IMR-90 (cell line): Measurements from ENCODE around the gene ZBTB22. TPM values are rescaled to one million over a fixed set of nuclear protein-coding genes. Genes with fewer than 3 reads are reported as not detected.
A peak's percentile ranks its signal among the peaks of the same experiment; 100 is the strongest.

Source experiments
- ATAC-seq: fragments of 200-7000 bp; cut with Tn5 transposase; 2 replicates; pipeline ENCODE4 v1.9.1; 2020; ENCODE audit warnings: low read depth, mild to moderate bottlenecking, moderate library complexity
- BruUV-seq: library from RNA; stranded (reverse); fragments of 400-500 nt; replicated peaks from 2 replicates; lab custom pipeline; 2021; lab: Mats Ljungman, UMichigan
- CTCF ChIA-PET: fragments of 300-600 bp; formaldehyde crosslinking; extraction: SDS; loops from one replicate; lab custom pipeline; 2021; ENCODE audit warnings: antibody characterized with exemption; lab: Yijun Ruan, JAX
- POLR2A ChIA-PET: fragments of 300-600 bp; sonication (Branson Sonifier 250); formaldehyde crosslinking; loops from one replicate; lab custom pipeline; 2022; ENCODE audit warnings: antibody characterized with exemption; ENCODE audit not compliant: unreplicated experiment; lab: Charles Lee
- DNase-seq: peaks from one replicate; pipeline ENCODE4 v3.0.0; 2013
- H2AFZ ChIP-seq: replicated peaks from 2 replicates; pipeline ENCODE3; 2013; ENCODE audit warnings: low read length, mild to moderate bottlenecking; ENCODE audit not compliant: poor library complexity
- H2AK5ac ChIP-seq: 2 replicates; pipeline ENCODE4 v1.6.1; 2013; ENCODE audit warnings: low read depth, low read length, inconsistent platforms
- H2AK9ac ChIP-seq: replicated peaks from 2 replicates; pipeline ENCODE3; 2013; ENCODE audit warnings: mild to moderate bottlenecking, low read depth, low read length, moderate library complexity; ENCODE audit not compliant: poor library complexity
- H2BK120ac ChIP-seq: 2 replicates; pipeline ENCODE4 v1.6.1; 2013; ENCODE audit warnings: low read depth, low read length, inconsistent platforms
- H2BK15ac ChIP-seq: 3 replicates; pipeline ENCODE4 v1.6.1; 2013; ENCODE audit warnings: low read depth, low read length, inconsistent platforms
- H2BK20ac ChIP-seq: 2 replicates; pipeline ENCODE4 v1.6.1; 2013; ENCODE audit warnings: low read depth, mild to moderate bottlenecking, inconsistent platforms, low read length, moderate library complexity
- H2BK5ac ChIP-seq: 2 replicates; pipeline ENCODE4 v1.6.1; 2013; ENCODE audit warnings: mild to moderate bottlenecking, low read depth, low read length, inconsistent platforms; ENCODE audit not compliant: poor library complexity, severe bottlenecking
- H3K14ac ChIP-seq: replicated peaks from 2 replicates; pipeline ENCODE4 v1.6.1; 2013; ENCODE audit warnings: low read depth, low read length, inconsistent platforms
- H3K18ac ChIP-seq: 2 replicates; pipeline ENCODE4 v1.6.1; 2013; ENCODE audit warnings: low read depth, low read length, control low read depth
- H3K23ac ChIP-seq: 2 replicates; pipeline ENCODE4 v1.6.1; 2013; ENCODE audit warnings: low read depth, low read length, inconsistent platforms
- H3K27ac ChIP-seq: 2 replicates; pipeline ENCODE4 v1.5.1; 2013; ENCODE audit warnings: mild to moderate bottlenecking, control low read depth, low read length; ENCODE audit not compliant: insufficient read depth
- H3K27me3 ChIP-seq: 2 replicates; pipeline ENCODE4 v1.6.1; 2013; ENCODE audit warnings: low read length; ENCODE audit not compliant: control insufficient read depth, insufficient read depth
- H3K36me3 ChIP-seq: 2 replicates; pipeline ENCODE4 v1.6.1; 2013; ENCODE audit warnings: low read length, mixed read lengths; ENCODE audit not compliant: control insufficient read depth, insufficient read depth
- H3K4ac ChIP-seq: 2 replicates; pipeline ENCODE4 v1.6.1; 2013; ENCODE audit warnings: low read depth, low read length, inconsistent platforms
- H3K4me1 ChIP-seq: 2 replicates; pipeline ENCODE4 v1.6.1; 2013; ENCODE audit warnings: low read length, mixed read lengths; ENCODE audit not compliant: control insufficient read depth, insufficient read depth
- H3K4me2 ChIP-seq: 2 replicates; pipeline ENCODE4 v1.6.1; 2013; ENCODE audit warnings: low read depth, mild to moderate bottlenecking, control low read depth, low read length, moderate library complexity
- H3K4me3 ChIP-seq: 2 replicates; pipeline ENCODE4 v1.5.1; 2013; ENCODE audit warnings: low read depth, mild to moderate bottlenecking, control low read depth, low read length, moderate library complexity; ENCODE audit not compliant: insufficient read depth
- H3K56ac ChIP-seq: 2 replicates; pipeline ENCODE4 v1.6.1; 2013; ENCODE audit warnings: low read length, inconsistent platforms; ENCODE audit not compliant: insufficient read depth; ENCODE audit errors: extremely low read depth
- H3K79me1 ChIP-seq, 2 experiments: 2 replicates each; pipeline ENCODE4 v1.6.1; 2013; ENCODE audit warnings: low read length in 2 of 2, inconsistent platforms in 1 of 2, low read depth in 1 of 2
- H3K9ac ChIP-seq: 2 replicates; pipeline ENCODE4 v1.6.1; 2013; ENCODE audit warnings: low read depth, low read length, control low read depth
- H3K9me1 ChIP-seq: 2 replicates; pipeline ENCODE4 v1.6.1; 2013; ENCODE audit warnings: low read length, inconsistent platforms; ENCODE audit not compliant: insufficient read depth
- H3K9me3 ChIP-seq: 2 replicates; pipeline ENCODE4 v1.6.1; 2013; ENCODE audit warnings: low read length; ENCODE audit not compliant: control insufficient read depth, insufficient read depth
- H4K20me1 ChIP-seq: 2 replicates; pipeline ENCODE4 v1.6.1; 2013; ENCODE audit warnings: low read length, inconsistent platforms; ENCODE audit not compliant: insufficient read depth
- H4K5ac ChIP-seq: 2 replicates; pipeline ENCODE4 v1.6.1; 2013; ENCODE audit warnings: mild to moderate bottlenecking, low read depth, low read length, control low read depth
- H4K8ac ChIP-seq, 2 experiments: 2 replicates each; pipeline ENCODE4 v1.6.1; 2013; ENCODE audit warnings: low read depth in 2 of 2, low read length in 2 of 2, control low read depth in 1 of 2, inconsistent platforms in 1 of 2
- H4K91ac ChIP-seq: 2 replicates; pipeline ENCODE4 v1.6.1; 2013; ENCODE audit warnings: low read depth, low read length, inconsistent platforms; ENCODE audit not compliant: insufficient read depth
- BHLHE40 ChIP-seq: fragments of 150-350 bp; IDR thresholded peaks from 2 replicates; pipeline ENCODE4 v1.6.1; 2016; ENCODE audit warnings: mild to moderate bottlenecking, low read depth, low read length
- CEBPB ChIP-seq: IDR thresholded peaks from 2 replicates; pipeline ENCODE4 v1.6.1; 2012; ENCODE audit warnings: low read depth, low read length, improper control_type of control experiment
- CHD1 ChIP-seq: IDR thresholded peaks from 2 replicates; pipeline ENCODE4 v1.6.1; 2012; ENCODE audit warnings: low read depth, low read length, improper control_type of control experiment
- CTCF ChIP-seq: conservative IDR thresholded peaks from 2 replicates; pipeline ENCODE4 v1.5.1; 2012; ENCODE audit warnings: mild to moderate bottlenecking, low read depth, low read length, improper control_type of control experiment
- ELK1 ChIP-seq: fragments of 150-350 bp; IDR thresholded peaks from 2 replicates; pipeline ENCODE4 v1.6.1; 2016; ENCODE audit warnings: low read depth, mild to moderate bottlenecking, low read length, moderate library complexity, borderline replicate concordance
- FOS ChIP-seq: fragments of 150-350 bp; IDR thresholded peaks from 2 replicates; pipeline ENCODE4 v1.6.1; 2016; ENCODE audit warnings: low read depth, low read length
- MAFK ChIP-seq: IDR thresholded peaks from 2 replicates; pipeline ENCODE4 v1.6.1; 2012; ENCODE audit warnings: low read depth, low read length, improper control_type of control experiment
- MXI1 ChIP-seq: IDR thresholded peaks from 2 replicates; pipeline ENCODE4 v1.6.1; 2012; ENCODE audit warnings: low read depth, mild to moderate bottlenecking, low read length, moderate library complexity, borderline replicate concordance
- NFE2L2 ChIP-seq: fragments of 150-350 bp; IDR thresholded peaks from 2 replicates; pipeline ENCODE4 v1.6.1; 2016; ENCODE audit warnings: low read depth, mild to moderate bottlenecking, low read length
- RAD21 ChIP-seq: IDR thresholded peaks from 2 replicates; pipeline ENCODE4 v1.6.1; 2012; ENCODE audit warnings: low read length, improper control_type of control experiment
- RCOR1 ChIP-seq: IDR thresholded peaks from 2 replicates; pipeline ENCODE4 v1.6.1; 2012; ENCODE audit warnings: mild to moderate bottlenecking, low read length, improper control_type of control experiment; ENCODE audit not compliant: insufficient replicate concordance
- RFX5 ChIP-seq: IDR thresholded peaks from 2 replicates; pipeline ENCODE4 v1.8.0; 2012; ENCODE audit warnings: low read depth, mild to moderate bottlenecking, low read length, moderate library complexity
- SMC3 ChIP-seq: fragments of 150-350 bp; IDR thresholded peaks from 2 replicates; pipeline ENCODE4 v1.6.1; 2016; ENCODE audit warnings: low read depth, mild to moderate bottlenecking, antibody characterized with exemption, low read length, moderate library complexity
- WGBS, 2 experiments: methylation state at CpG; one replicate each; pipeline versions ENCODE4 v1.1.5 to v1.1.7; 2013; ENCODE audit warnings: missing lambda C conversion rate in 2 of 2; ENCODE audit not compliant: insufficient read length in 1 of 2; ENCODE audit errors: extremely low coverage in 2 of 2; 5-methylcytosine and 5-hydroxymethylcytosine counted together
- dilution Hi-C: fragments of 300-500 bp; cut with HindIII; formaldehyde crosslinking; loops from one replicate; pipeline ENCODE4 v1.14.3; 2018; ENCODE audit warnings: low sequenced_read_pairs; ENCODE audit not compliant: unreplicated experiment
- in situ Hi-C: fragments of 300-500 bp; cut with MboI; formaldehyde crosslinking; loops from 3 replicates; pipeline ENCODE4 v1.14.3; 2019; ENCODE audit warnings: low sequenced_read_pairs, inconsistent platforms, mixed read lengths
- intact Hi-C: fragments of 100-400 bp; cut with micrococcal nuclease; formaldehyde crosslinking; loops from 2 replicates; pipeline ENCODE4 v1.10.0; 2022
- polyA plus RNA-seq, 3 experiments: library from polyadenylated mRNA; depleted of rRNA; stranded (reverse); fragments of >200 nt; gene quantifications; 2 replicates each; pipeline ENCODE4 v1.2.3, GENCODE V29; 2012; ENCODE audit warnings: low replicate concordance in 1 of 3
- total RNA-seq: library from RNA; depleted of rRNA; stranded (reverse); fragments of >200 nt; gene quantifications from 2 replicates; pipeline ENCODE4 v1.2.3, GENCODE V29; 2012

Gene ZBTB22
- total and polyA plus RNA-seq, 2 of the 4 experiments (the other 2 are of a cell fraction): 6.8 to 13.0 TPM

GRCh38 chr6:33278392-33278741 lies 39.2 kb downstream of the ZBTB22 start:
- Histone ChIP-seq H3K36me3 (peaks cover 66% of the 10 kb centered on the region), H2BK5ac (no peak overlapping the region)
- in situ Hi-C loops: no loop called here

More at GRCh38 chr6:33278392-33278741, 39.2 kb downstream of the ZBTB22 start:
- Histone ChIP-seq H2BK15ac (no peak overlapping the region), H3K4me2 (no peak overlapping the region), H3K27me3 (no peaks in the 10 kb centered on the region), H3K4me1 (peaks cover 12% of the 10 kb centered on the region), H2BK20ac (no peak overlapping the region), H3K56ac (no peak overlapping the region), H4K20me1 (peaks cover 66% of the 10 kb centered on the region), H4K91ac (no peak overlapping the region), H2AK9ac (peak overlapping the region; percentile 94), H2AK5ac (no peak overlapping the region), H4K8ac (peak overlapping the region in 1 of 2 experiments; percentile 52; a peak in 1 of 4 replicates), H3K9ac (no peak overlapping the region), H3K27ac (no peak overlapping the region), H3K14ac (no peak overlapping the region), H4K5ac (no peak overlapping the region), H2BK120ac (no peak overlapping the region), H3K9me1 (peaks cover 6% of the 10 kb centered on the region), H3K79me1 (peaks cover 21 to 50% of the 10 kb centered on the region in 2 experiments), H2AFZ (no peak overlapping the region), H3K18ac (no peak overlapping the region), H3K4me3 (no peak overlapping the region), H3K4ac (no peak overlapping the region), H3K23ac (no peak overlapping the region), H3K9me3 (no peaks in the 10 kb centered on the region)
- TF ChIP-seq BHLHE40 (no peak), RAD21 (no peak), CHD1 (no peak), NFE2L2 (no peak), CTCF (no peak), CEBPB (no peak), SMC3 (no peak), MXI1 (no peak), ELK1 (no peak), FOS (no peak), RFX5 (no peak), RCOR1 (no peak), MAFK (no peak)
- 83% methylated on average over 4 of the region's 9 CpGs; no CpG with 5 or more reads in 1 of the 2 experiments for WGBS, 2 experiments
- DNase-seq (no peak), ATAC-seq (no peak)
- ChIA-PET POLR2A (interaction anchor here (1.8 kb wide), 1 partner anchor 11 kb away, joined by 10 read pairs; the partner anchor contains the start of genes PFDN6 and WDR46), CTCF (interaction anchor here (1.8 kb wide), 1 partner anchor 19 kb away, joined by 5 read pairs; no protein-coding TSS in a partner anchor)
- dilution Hi-C loops (no loop called here), intact Hi-C loops (no loop called here)
- no TSS peak for BruUV-seq
